ENCODE data around the gene ADIRF. TPM values are rescaled to one million over a fixed set of nuclear protein-coding genes. Genes with fewer than 3 reads are reported as not detected.

ADIRF gene
- total RNA-seq, 1 donor from 2014 or later, result not detected

GRCh38 chr10:86957471-86958115 lies 10.7 kb upstream of the ADIRF start, which contains the start of gene MMRN2:
Gene MMRN2 (minus strand): TSS chr10:86957615. CDS start chr10:86957541, 74 bp downstream.
- DNase-seq (ENCODE audit: low spot score, unreplicated experiment), result no peak
- peak within 1 kb of the TSS; percentile 95 for H3K27ac Mint-ChIP-seq
- H3K27me3 Mint-ChIP-seq, result no peaks in the 10 kb centered on the region
- no peaks in the 10 kb centered on the region for H3K36me3 Mint-ChIP-seq (ENCODE audit: insufficient read depth)
- no peak for TF ChIP-seq CTCF (IDR thresholded peaks at IDR 0.05; ENCODE audit: unreplicated experiment)
- no peak within 1 kb of the TSS for H3K4me3 Mint-ChIP-seq (ENCODE audit: low read depth)
- H3K9me3 Mint-ChIP-seq (ENCODE audit: low read depth), result no peaks in the 10 kb centered on the region
- peaks cover 32% of the 10 kb centered on the region for H3K4me1 Mint-ChIP-seq (ENCODE audit: low read depth)

- no peaks in the 10 kb centered on the region for H3K9me3 Mint-ChIP-seq (ENCODE audit: low read depth)
- H3K27me3 Mint-ChIP-seq, result no peaks in the 10 kb centered on the region
- TF ChIP-seq CTCF (IDR thresholded peaks at IDR 0.05; ENCODE audit: unreplicated experiment), result no peak
- H3K36me3 Mint-ChIP-seq (ENCODE audit: insufficient read depth), result no peaks in the 10 kb centered on the region
- DNase-seq (ENCODE audit: low spot score, unreplicated experiment), result no peak
- H3K4me1 Mint-ChIP-seq (ENCODE audit: low read depth), result peaks cover 32% of the 10 kb centered on the region
- peak within 1 kb of the TSS; percentile 51 for H3K4me3 Mint-ChIP-seq (ENCODE audit: low read depth)
- H3K27ac Mint-ChIP-seq, result peak within 1 kb of the TSS; percentile 95
Measured at GRCh38 chr10:86958116-86958900, 10.0 kb upstream of the ADIRF start, which contains the start of gene SNCG. Gene SNCG (plus strand): TSS chr10:86958599. CDS start chr10:86958698, 99 bp downstream.

- Mint-ChIP-seq H3K27me3 (no peaks in the 10 kb centered on the region), H3K27ac (peak overlapping the region; percentile 95), H3K36me3 (ENCODE audit: insufficient read depth) (no peaks in the 10 kb centered on the region), H3K4me1 (ENCODE audit: low read depth) (peaks cover 29% of the 10 kb centered on the region), H3K4me3 (ENCODE audit: low read depth) (peak overlapping the region; percentile 51), H3K9me3 (ENCODE audit: low read depth) (no peaks in the 10 kb centered on the region)
- no peak for DNase-seq (ENCODE audit: low spot score, unreplicated experiment)
- TF ChIP-seq CTCF (IDR thresholded peaks at IDR 0.05; ENCODE audit: unreplicated experiment), result no peak
Measured at GRCh38 chr10:86958901-86959736, 9.2 kb upstream of the ADIRF start.

GRCh38 chr10:86959737-86960002 lies 8.6 kb upstream of the ADIRF start:
- H3K4me3 Mint-ChIP-seq (ENCODE audit: low read depth), result no peak overlapping the region
- no peaks in the 10 kb centered on the region for H3K9me3 Mint-ChIP-seq (ENCODE audit: low read depth)
- no peak for DNase-seq (ENCODE audit: low spot score, unreplicated experiment)
- no peak overlapping the region for H3K27ac Mint-ChIP-seq
- no peaks in the 10 kb centered on the region for H3K36me3 Mint-ChIP-seq (ENCODE audit: insufficient read depth)
- TF ChIP-seq CTCF (IDR thresholded peaks at IDR 0.05; ENCODE audit: unreplicated experiment), result no peak
- H3K4me1 Mint-ChIP-seq (ENCODE audit: low read depth), result peaks cover 24% of the 10 kb centered on the region
- no peaks in the 10 kb centered on the region for H3K27me3 Mint-ChIP-seq
